Choroid plexus epithelial cell (primary cell): ENCODE measurements around the gene VAMP5.
"Not testable (repeated sequence)": the region's sequence is repeated elsewhere in the genome, so short reads cannot be mapped to it uniquely, and the experiment has no call there.

Source experiments
- DNase-seq: peaks from one replicate; pipeline ENCODE4 v3.0.0-alpha.2; 2010; ENCODE audit warnings: low read depth
- H3K4me3 ChIP-seq: 2 replicates; pipeline ENCODE4 v1.5.1; 2011; ENCODE audit warnings: low read depth, mild to moderate bottlenecking, control low read depth, low read length, moderate library complexity
- CTCF ChIP-seq: conservative IDR thresholded peaks from 2 replicates; pipeline ENCODE4 v1.5.1; 2011; ENCODE audit warnings: low read depth, mild to moderate bottlenecking, control low read depth, inconsistent platforms, low read length, moderate library complexity

The VAMP5 gene

GRCh38 chr2:85598594-85599340 lies 14.5 kb downstream of the VAMP5 start:
- no peak for TF ChIP-seq CTCF
- H3K4me3 ChIP-seq, result no peak overlapping the region

GRCh38 chr2:85599468-85600234 lies 15.4 kb downstream of the VAMP5 start:
- TF ChIP-seq CTCF, result no peak
- no peak overlapping the region for H3K4me3 ChIP-seq
- DNase-seq, result no peak

More at GRCh38 chr2:85598594-85599340, 14.5 kb downstream of the VAMP5 start:
- no peak for DNase-seq

GRCh38 chr2:85600235-85600575 lies 16.0 kb downstream of the VAMP5 start:
- TF ChIP-seq CTCF, result no peak
- DNase-seq, result no peak
- no peak overlapping the region for H3K4me3 ChIP-seq

- no peak for TF ChIP-seq CTCF
- DNase-seq, result no peak
- H3K4me3 ChIP-seq, result peak overlapping the region; percentile 96
These were observed 16.9 kb downstream of the VAMP5 start for GRCh38 chr2:85600951-85601770.

- DNase-seq, result peak; percentile 59
- TF ChIP-seq CTCF, result no peak
- peak overlapping the region; percentile 96 for H3K4me3 ChIP-seq
These were observed 17.7 kb downstream of the VAMP5 start for GRCh38 chr2:85601771-85602475.

- H3K4me3 ChIP-seq, result peak within 1 kb of the TSS; percentile 96
- DNase-seq, result peak; percentile 91
- peak; percentile 11 for TF ChIP-seq CTCF
These were observed 18.4 kb downstream of the VAMP5 start, which contains the start of gene TMEM150A for GRCh38 chr2:85602476-85603234. TMEM150A (minus strand) TSS chr2:85602698; CDS start chr2:85601948, 750 bp downstream.

- not testable (repeated sequence) for DNase-seq, H3K4me3 ChIP-seq
These were observed 19.9 kb downstream of the VAMP5 start for GRCh38 chr2:85604133-85604444.
